Astrocyte of the cerebellum (primary cell): ENCODE measurements around the gene CCDC88B.

Source experiments
- DNase-seq: peaks from one replicate; pipeline ENCODE4 v3.0.0-alpha.2; 2011; ENCODE audit warnings: low read depth
- H3K4me3 ChIP-seq: 2 replicates; pipeline ENCODE4 v1.5.1; 2011; ENCODE audit warnings: mild to moderate bottlenecking, low read depth, low read length, moderate library complexity
- CTCF ChIP-seq: IDR thresholded peaks from 2 replicates; pipeline ENCODE4 v1.5.1; 2012; ENCODE audit warnings: low read length, low read depth, moderate library complexity, mild to moderate bottlenecking; ENCODE audit errors: missing control alignments
- in situ Hi-C: cut with HindIII; loops from 2 replicates; pipeline ENCODE4 v1.10.0; 2017; ENCODE audit warnings: low sequenced_read_pairs

CCDC88B gene

DNA sequence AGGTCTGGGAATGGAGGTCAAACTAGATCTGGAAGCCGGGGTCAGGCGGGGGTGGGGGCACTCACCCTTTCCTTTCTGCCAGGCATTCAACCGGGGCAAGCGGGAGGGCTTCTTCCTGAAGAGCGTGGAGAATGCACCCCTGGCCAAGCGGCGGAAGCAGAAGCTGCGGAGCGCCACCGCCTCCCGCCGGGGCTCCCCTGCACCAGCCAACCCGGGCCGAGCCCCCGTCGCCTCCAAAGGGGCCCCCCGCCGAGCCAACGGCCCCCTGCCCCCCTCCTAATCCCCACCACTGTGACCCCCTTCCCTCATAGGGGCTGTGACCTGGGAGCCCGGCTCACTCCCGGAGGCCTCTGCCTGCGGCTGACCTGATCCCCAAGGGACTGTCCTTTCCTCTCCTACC lies 31.2 kb downstream of the CCDC88B start:
- in situ Hi-C loops = no loop called here
- no peak for DNase-seq
- no peak overlapping the region for H3K4me3 ChIP-seq
- no peak for TF ChIP-seq CTCF

DNA sequence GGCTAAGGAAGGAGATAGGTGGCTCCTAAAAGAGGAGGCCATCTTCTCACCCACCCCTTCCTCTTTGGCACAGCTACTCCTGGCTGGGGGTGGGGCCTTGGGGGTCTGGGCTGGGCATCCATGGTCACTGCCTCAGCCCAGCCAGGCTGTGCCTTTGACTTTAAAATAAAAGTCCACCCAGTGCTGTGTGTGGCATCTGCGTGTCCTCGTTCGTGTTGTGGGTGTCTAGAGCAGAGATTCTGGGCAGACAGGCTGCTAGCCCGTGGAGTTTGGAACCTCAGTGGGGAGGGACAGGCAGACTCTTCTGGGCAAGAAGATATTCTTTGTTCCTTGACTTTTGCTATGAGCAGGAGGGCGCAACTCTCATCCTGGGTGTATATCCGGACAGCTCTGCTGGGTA lies 32.0 kb downstream of the CCDC88B start:
- DNase-seq = no peak
- no peak overlapping the region for H3K4me3 ChIP-seq
- in situ Hi-C loops = no loop called here
- no peak for TF ChIP-seq CTCF

GRCh38 chr11:64372802-64373597 lies 33.0 kb downstream of the CCDC88B start:
- in situ Hi-C loops = no loop called here
- TF ChIP-seq CTCF = no peak
- no peak for DNase-seq
- H3K4me3 ChIP-seq = no peak overlapping the region

DNA sequence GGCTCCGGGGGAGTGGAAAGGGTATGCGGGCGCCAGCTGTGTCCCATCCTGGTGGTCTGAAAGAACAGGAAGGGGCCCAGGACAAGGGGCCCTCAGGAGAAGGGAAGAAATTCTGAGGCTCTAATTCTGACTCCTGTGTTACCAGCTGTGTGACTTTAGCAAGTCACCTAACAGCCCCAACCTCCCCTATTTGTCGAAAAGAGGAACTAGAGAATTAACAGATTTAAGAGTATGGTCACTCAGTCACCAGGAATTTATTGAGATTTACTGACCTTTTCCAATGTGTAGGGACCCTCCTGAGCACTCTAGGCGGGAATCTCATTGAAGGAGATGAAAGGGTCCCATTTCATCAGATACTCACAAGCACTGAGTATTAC lies 33.6 kb downstream of the CCDC88B start:
- in situ Hi-C loops = no loop called here
- no peak for TF ChIP-seq CTCF
- H3K4me3 ChIP-seq = no peak overlapping the region
- DNase-seq = no peak

GRCh38 chr11:64376071-64376470 lies 36.1 kb downstream of the CCDC88B start:
- in situ Hi-C loops = no loop called here
- TF ChIP-seq CTCF = no peak
- H3K4me3 ChIP-seq = no peak overlapping the region
- DNase-seq = no peak

DNA sequence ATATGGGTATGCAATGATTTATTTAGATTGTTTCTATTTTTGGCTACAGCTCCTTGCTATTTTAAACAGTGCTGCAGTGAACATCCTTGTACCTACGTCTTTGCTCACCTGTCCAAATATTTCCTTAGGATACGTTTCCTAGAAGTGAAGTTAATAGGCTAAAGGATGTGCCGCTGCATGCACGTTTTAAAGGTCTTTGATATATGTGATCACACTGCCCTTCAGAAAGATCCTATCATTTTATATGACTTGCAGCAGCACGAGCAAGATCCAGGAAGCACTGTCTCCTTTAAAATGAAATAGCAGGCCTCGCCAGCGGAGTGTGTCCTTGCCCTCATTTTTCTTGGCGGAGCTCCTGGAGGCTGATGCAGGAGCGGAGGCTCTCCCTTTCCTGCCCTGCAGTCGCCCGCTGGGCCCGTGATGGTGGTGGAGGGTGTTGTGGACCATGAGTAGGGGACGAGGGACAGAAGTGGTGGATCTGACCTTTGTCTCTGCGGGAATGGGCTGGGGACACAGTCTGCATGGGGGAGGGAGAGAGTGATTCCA lies 38.4 kb downstream of the CCDC88B start:
- no peak for TF ChIP-seq CTCF
- no peak overlapping the region for H3K4me3 ChIP-seq
- DNase-seq = no peak
- in situ Hi-C loops = no loop called here
